Measurements from ENCODE around the gene ALDH18A1.

DNA sequence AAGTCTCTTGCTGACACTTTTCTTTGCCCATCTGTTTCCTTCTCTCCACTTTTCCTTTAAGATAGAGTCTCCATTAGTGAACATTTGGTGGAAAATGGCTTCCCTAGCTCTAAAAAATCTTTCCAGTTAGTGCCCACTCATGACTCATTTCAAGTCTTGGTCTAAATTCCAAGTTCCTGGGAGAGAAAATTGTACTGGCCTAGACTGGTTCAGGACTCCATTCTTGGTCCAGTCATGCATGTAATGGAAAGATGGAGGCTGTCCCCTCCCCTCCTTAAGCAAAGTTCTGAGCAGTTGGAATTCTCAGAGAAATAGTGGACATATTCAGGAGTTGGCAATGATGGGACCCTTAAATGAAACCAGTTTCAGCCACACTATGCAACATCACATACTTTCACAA lies 3.8 kb upstream of the ALDH18A1 start:
- TF ChIP-seq, protein P1, sequence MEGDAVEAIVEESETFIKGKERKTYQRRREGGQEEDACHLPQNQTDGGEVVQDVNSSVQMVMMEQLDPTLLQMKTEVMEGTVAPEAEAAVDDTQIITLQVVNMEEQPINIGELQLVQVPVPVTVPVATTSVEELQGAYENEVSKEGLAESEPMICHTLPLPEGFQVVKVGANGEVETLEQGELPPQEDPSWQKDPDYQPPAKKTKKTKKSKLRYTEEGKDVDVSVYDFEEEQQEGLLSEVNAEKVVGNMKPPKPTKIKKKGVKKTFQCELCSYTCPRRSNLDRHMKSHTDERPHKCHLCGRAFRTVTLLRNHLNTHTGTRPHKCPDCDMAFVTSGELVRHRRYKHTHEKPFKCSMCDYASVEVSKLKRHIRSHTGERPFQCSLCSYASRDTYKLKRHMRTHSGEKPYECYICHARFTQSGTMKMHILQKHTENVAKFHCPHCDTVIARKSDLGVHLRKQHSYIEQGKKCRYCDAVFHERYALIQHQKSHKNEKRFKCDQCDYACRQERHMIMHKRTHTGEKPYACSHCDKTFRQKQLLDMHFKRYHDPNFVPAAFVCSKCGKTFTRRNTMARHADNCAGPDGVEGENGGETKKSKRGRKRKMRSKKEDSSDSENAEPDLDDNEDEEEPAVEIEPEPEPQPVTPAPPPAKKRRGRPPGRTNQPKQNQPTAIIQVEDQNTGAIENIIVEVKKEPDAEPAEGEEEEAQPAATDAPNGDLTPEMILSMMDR (IDR thresholded peaks at IDR 0.05) = no peak
- TF ChIP-seq POLR2A (IDR thresholded peaks at IDR 0.05) = peak in 1 of 2 donors; percentile 10

All from thyroid gland (tissue), 4 donors.